Body of pancreas (tissue), 4 donors: ENCODE results near the gene FOXJ2.

Experiments used
- CTCF ChIP-seq, 7 experiments: fragments of 450-650 bp in 4 of 7; fragments of 200-600 bp in 3 of 7; sonication (generic) in 3 of 7; IDR thresholded peaks; one replicate each; pipeline ENCODE4 v1.5.1; 2016 to 2019; ENCODE audit warnings: antibody characterized with exemption in 7 of 7
- POLR2A ChIP-seq, 3 donors: fragments of 450-650 bp; IDR thresholded peaks; one replicate each; pipeline ENCODE4 v1.6.1; 2016; ENCODE audit warnings: antibody characterized with exemption in 3 of 3, mild to moderate bottlenecking in 2 of 3

GRCh38 chr12:8080120-8080519, 47.6 kb downstream of the FOXJ2 start:
- TF ChIP-seq CTCF (IDR thresholded peaks at IDR 0.05) = no peak
- no peak for TF ChIP-seq POLR2A (IDR thresholded peaks at IDR 0.05)
